HCT116 (cell line): Measurements from ENCODE around the gene HAPLN2. TPM values are rescaled to one million over a fixed set of nuclear protein-coding genes. Genes with fewer than 3 reads are reported as not detected.

Experiments
- ATAC-seq: fragments of 200-7000 bp; cut with Tn5 transposase; 2 replicates; pipeline ENCODE4 v1.9.1; 2020; ENCODE audit warnings: mild to moderate bottlenecking, moderate library complexity
- BruUV-seq: library from RNA; stranded (reverse); fragments of 400-500 nt; replicated peaks from 2 replicates; lab custom pipeline; 2021; lab: Mats Ljungman, UMichigan
- CTCF ChIA-PET: fragments of 300-600 bp; sonication (Branson Sonifier 250); formaldehyde crosslinking; loops from one replicate; lab custom pipeline; 2021; ENCODE audit warnings: antibody characterized with exemption; lab: Charles Lee
- POLR2A ChIA-PET: fragments of 300-600, 350-600 bp; sonication (Branson Sonifier 250); formaldehyde crosslinking; loops from one replicate; lab custom pipeline; 2021; ENCODE audit warnings: antibody characterized with exemption; lab: Charles Lee
- RAD21 ChIA-PET, 2 experiments: fragments of 300-600 bp; sonication (Branson Sonifier 250); formaldehyde crosslinking; loops; one replicate each; lab custom pipeline; 2023; ENCODE audit warnings: low total read pairs in 2 of 2; ENCODE audit not compliant: uncharacterized antibody in 2 of 2, unreplicated experiment in 2 of 2, low non-redundant PET in 1 of 2; lab: Charles Lee
- DNase-seq: peaks from one replicate; pipeline ENCODE4 v3.0.0-alpha.2; 2010; ENCODE audit warnings: low read depth, low spot score
- H2AFZ ChIP-seq: fragments of 200-600 bp; shearing (Covaris generic), sonication (generic); 2 replicates; pipeline ENCODE4 v1.6.1; 2017; ENCODE audit warnings: low read depth, mixed run types, mixed read lengths, antibody characterized with exemption, low read length; ENCODE audit not compliant: poor library complexity, severe bottlenecking
- H3K27ac ChIP-seq: 2 replicates; pipeline ENCODE4 v1.5.1; 2012; ENCODE audit warnings: low read depth, low read length
- H3K27me3 ChIP-seq: fragments of 200-600 bp; sonication (generic); 2 replicates; pipeline ENCODE4 v1.6.1; 2016; ENCODE audit warnings: mixed run types, low read length, mixed read lengths; ENCODE audit not compliant: insufficient read depth
- H3K36me3 ChIP-seq, 2 experiments: fragments of 200-500 bp in 1 of 2; fragments of 200-600 bp in 1 of 2; sonication (Bioruptor generic) in 1 of 2; sonication (generic) in 1 of 2; 2 replicates each; pipeline versions ENCODE4 v1.5.1 to v1.6.1; 2014 to 2016; ENCODE audit warnings: low read length in 2 of 2, inconsistent platforms in 1 of 2, mixed read lengths in 1 of 2, mixed run types in 1 of 2; ENCODE audit not compliant: insufficient read depth in 2 of 2, control insufficient read depth in 1 of 2
- H3K4me1 ChIP-seq, 2 experiments: fragments of 200-600 bp in 1 of 2; sonication (generic) in 1 of 2; 2 replicates each; pipeline versions ENCODE4 v1.5.1 to v1.6.1; 2012 to 2017; ENCODE audit warnings: low read length in 2 of 2, inconsistent platforms in 1 of 2, mild to moderate bottlenecking in 1 of 2, mixed read lengths in 1 of 2, mixed run types in 1 of 2, moderate library complexity in 1 of 2; ENCODE audit not compliant: insufficient read depth in 2 of 2, control insufficient read depth in 1 of 2
- H3K4me2 ChIP-seq: fragments of 200-600 bp; sonication (generic); 2 replicates; pipeline ENCODE4 v1.6.1; 2017; ENCODE audit warnings: mixed run types, low read length, mixed read lengths
- H3K4me3 ChIP-seq, 2 experiments: fragments of 200-600 bp in 1 of 2; sonication (generic) in 1 of 2; replicated peaks in 1 of 2; 2 replicates each; pipeline ENCODE4 v1.5.1; 2011 to 2016; ENCODE audit warnings: low read length in 2 of 2, control low read depth in 1 of 2, low read depth in 1 of 2, mild to moderate bottlenecking in 1 of 2, mixed read lengths in 1 of 2, mixed run types in 1 of 2
- H3K79me2 ChIP-seq: fragments of 200-600 bp; sonication (generic); 2 replicates; pipeline ENCODE4 v1.6.1; 2017; ENCODE audit warnings: mild to moderate bottlenecking, mixed run types, low read length, moderate library complexity, mixed read lengths; ENCODE audit not compliant: insufficient read depth
- H3K9ac ChIP-seq: fragments of 200-600 bp; sonication (generic); 2 replicates; pipeline ENCODE4 v1.6.1; 2016; ENCODE audit warnings: low read length, mixed read lengths
- H3K9me2 ChIP-seq: fragments of 200-600 bp; sonication (generic), shearing (Covaris generic); 2 replicates; pipeline ENCODE4 v1.6.1; 2017; ENCODE audit warnings: mixed run types, mild to moderate bottlenecking, moderate library complexity; ENCODE audit not compliant: insufficient read depth
- H3K9me3 ChIP-seq, 2 experiments: fragments of 200-500 bp in 1 of 2; fragments of 200-600 bp in 1 of 2; sonication (Bioruptor generic) in 1 of 2; sonication (generic) in 1 of 2; 2 replicates each; pipeline ENCODE4 v1.6.1; 2014 to 2017; ENCODE audit warnings: low read length in 2 of 2, mixed read lengths in 2 of 2, inconsistent platforms in 1 of 2, low read depth in 1 of 2, mild to moderate bottlenecking in 1 of 2, mixed run types in 1 of 2, moderate library complexity in 1 of 2; ENCODE audit not compliant: control insufficient read depth in 1 of 2, insufficient read depth in 1 of 2
- H4K20me1 ChIP-seq: fragments of 200-600 bp; sonication (generic), shearing (Covaris generic); 2 replicates; pipeline ENCODE4 v1.6.1; 2017; ENCODE audit warnings: mixed run types, mild to moderate bottlenecking, moderate library complexity; ENCODE audit not compliant: insufficient read depth
- CBX3 ChIP-seq: IDR thresholded peaks from 2 replicates; pipeline ENCODE4 v1.6.1; 2012; ENCODE audit warnings: low read depth
- CEBPB ChIP-seq: IDR thresholded peaks from 2 replicates; pipeline ENCODE4 v1.6.1; 2012; ENCODE audit warnings: low read depth
- CTCF ChIP-seq, 3 experiments: fragments of 200-600 bp in 1 of 3; sonication (generic) in 1 of 3; IDR thresholded peaks in 2 of 3; conservative IDR thresholded peaks in 1 of 3; 2 replicates each; pipeline ENCODE4 v1.5.1; 2012 to 2017; ENCODE audit warnings: low read depth in 2 of 3, low read length in 2 of 3, antibody characterized with exemption in 1 of 3, borderline replicate concordance in 1 of 3, control low read depth in 1 of 3, mild to moderate bottlenecking in 1 of 3, mixed read lengths in 1 of 3, mixed run types in 1 of 3, moderate library complexity in 1 of 3; ENCODE audit not compliant: insufficient read depth in 1 of 3
- EGR1 ChIP-seq: IDR thresholded peaks from 2 replicates; pipeline ENCODE4 v1.6.1; 2012; ENCODE audit warnings: low read depth
- EZH2 ChIP-seq: fragments of 200-600 bp; sonication (generic); IDR thresholded peaks from 2 replicates; pipeline ENCODE4 v1.6.1; 2017; ENCODE audit warnings: antibody characterized with exemption, mixed run types
- EZH2phosphoT487 ChIP-seq: fragments of 200-600 bp; IDR thresholded peaks from 2 replicates; pipeline ENCODE4 v1.6.1; 2018; ENCODE audit warnings: antibody characterized with exemption, borderline replicate concordance
- FOSL1 ChIP-seq: IDR thresholded peaks from 2 replicates; pipeline ENCODE4 v1.6.1; 2012; ENCODE audit warnings: low read depth
- JUND ChIP-seq: IDR thresholded peaks from 2 replicates; pipeline ENCODE4 v1.6.1; 2012
- POLR2AphosphoS5 ChIP-seq: IDR thresholded peaks from 2 replicates; pipeline ENCODE4 v1.6.1; 2011; ENCODE audit warnings: mild to moderate bottlenecking, low read depth, low read length, moderate library complexity
- REST ChIP-seq: IDR thresholded peaks from 2 replicates; pipeline ENCODE4 v1.6.1; 2012; ENCODE audit warnings: low read depth
- SIN3A ChIP-seq: IDR thresholded peaks from 2 replicates; pipeline ENCODE4 v1.6.1; 2012; ENCODE audit warnings: low read depth
- YY1 ChIP-seq: IDR thresholded peaks from 2 replicates; pipeline ENCODE4 v1.6.1; 2011; ENCODE audit warnings: low read length, low read depth, moderate library complexity, mild to moderate bottlenecking; ENCODE audit not compliant: insufficient replicate concordance; ENCODE audit errors: extremely low read depth
- ZBTB33 ChIP-seq: IDR thresholded peaks from 2 replicates; pipeline ENCODE4 v1.6.1; 2011; ENCODE audit warnings: mild to moderate bottlenecking, low read length, moderate library complexity; ENCODE audit not compliant: insufficient replicate concordance; ENCODE audit errors: extremely low read depth
- ZFX ChIP-seq: fragments of 450-650 bp; IDR thresholded peaks from 2 replicates; pipeline ENCODE4 v1.6.1; 2017
- intact Hi-C: fragments of 100-400 bp; cut with micrococcal nuclease; formaldehyde crosslinking; loops from 2 replicates; pipeline ENCODE4 v1.10.0; 2022
- total RNA-seq: library from RNA; stranded (reverse); gene quantifications from one replicate; pipeline ENCODE4 v1.2.1, GENCODE V29; 2021; ENCODE audit not compliant: unreplicated experiment

The HAPLN2 gene
- total RNA-seq, 1 experiment from 2014 or later, result 0.54 TPM

- no peaks in the 10 kb centered on the region for H3K9me3 ChIP-seq
- peak overlapping the region; percentile 69 to 90 for H3K4me3 ChIP-seq
- peak overlapping the region; percentile 94 for H3K4me2 ChIP-seq
- peaks cover 16 to 28% of the 10 kb centered on the region in 2 experiments for H3K36me3 ChIP-seq
- peaks cover 39 to 67% of the 10 kb centered on the region in 2 experiments for H3K4me1 ChIP-seq
- no peak for TF ChIP-seq REST
- no peak for TF ChIP-seq ZBTB33
- TF ChIP-seq EZH2phosphoT487, result no peak
- no peak for TF ChIP-seq ZFX
- TF ChIP-seq CTCF (IDR thresholded peaks at IDR 0.05 in 2 of 3, conservative IDR thresholded peaks at IDR 0.05 in 1 of 3; ENCODE audit: borderline replicate concordance in 1 of 3, insufficient read depth in 1 of 3, low read depth in 2 of 3, low read length in 2 of 3), result no peak
- TF ChIP-seq EGR1, result no peak
- no peak for TF ChIP-seq EZH2
- no peak for TF ChIP-seq CBX3
- TF ChIP-seq SIN3A, result no peak
- no peak for TF ChIP-seq CEBPB
- no peak for TF ChIP-seq POLR2AphosphoS5
- TF ChIP-seq JUND, result no peak
- no peak for TF ChIP-seq YY1
- no peak for TF ChIP-seq FOSL1
- H3K9me2 ChIP-seq, result no peaks in the 10 kb centered on the region
- intact Hi-C loops, result no loop called here
- peaks cover 10% of the 10 kb centered on the region; the same call in 1 of the 2 replicates for H4K20me1 ChIP-seq
- peak overlapping the region; percentile 68 for H3K9ac ChIP-seq
- ChIA-PET CTCF (interaction anchor here (0.6 to 4.2 kb wide), 9 partner anchors 10 to 269 kb away, joined by 3 to 28 read pairs (median 9); partner anchors contain the start of gene NES), RAD21 (interaction anchor here in 1 of 2 experiments (1.3 kb wide), 1 partner anchor 18 kb away, joined by 4 read pairs; the partner anchor contains the start of gene NES), POLR2A (interaction anchor here (3.4 kb wide), 1 partner anchor 31 kb away, joined by 13 read pairs; no protein-coding TSS in a partner anchor)
- no peaks in the 10 kb centered on the region for H3K27me3 ChIP-seq
- H3K27ac ChIP-seq, result peak overlapping the region; percentile 99
- peaks cover 71% of the 10 kb centered on the region for H3K79me2 ChIP-seq
- no peak for DNase-seq
- no peak overlapping the region for H2AFZ ChIP-seq
- no peak for ATAC-seq
- BruUV-seq, result no TSS peak
Measured at GRCh38 chr1:156658945-156659574, 39.8 kb downstream of the HAPLN2 start.
